Measurements from ENCODE around the gene BTBD2.

Gene BTBD2

DNA sequence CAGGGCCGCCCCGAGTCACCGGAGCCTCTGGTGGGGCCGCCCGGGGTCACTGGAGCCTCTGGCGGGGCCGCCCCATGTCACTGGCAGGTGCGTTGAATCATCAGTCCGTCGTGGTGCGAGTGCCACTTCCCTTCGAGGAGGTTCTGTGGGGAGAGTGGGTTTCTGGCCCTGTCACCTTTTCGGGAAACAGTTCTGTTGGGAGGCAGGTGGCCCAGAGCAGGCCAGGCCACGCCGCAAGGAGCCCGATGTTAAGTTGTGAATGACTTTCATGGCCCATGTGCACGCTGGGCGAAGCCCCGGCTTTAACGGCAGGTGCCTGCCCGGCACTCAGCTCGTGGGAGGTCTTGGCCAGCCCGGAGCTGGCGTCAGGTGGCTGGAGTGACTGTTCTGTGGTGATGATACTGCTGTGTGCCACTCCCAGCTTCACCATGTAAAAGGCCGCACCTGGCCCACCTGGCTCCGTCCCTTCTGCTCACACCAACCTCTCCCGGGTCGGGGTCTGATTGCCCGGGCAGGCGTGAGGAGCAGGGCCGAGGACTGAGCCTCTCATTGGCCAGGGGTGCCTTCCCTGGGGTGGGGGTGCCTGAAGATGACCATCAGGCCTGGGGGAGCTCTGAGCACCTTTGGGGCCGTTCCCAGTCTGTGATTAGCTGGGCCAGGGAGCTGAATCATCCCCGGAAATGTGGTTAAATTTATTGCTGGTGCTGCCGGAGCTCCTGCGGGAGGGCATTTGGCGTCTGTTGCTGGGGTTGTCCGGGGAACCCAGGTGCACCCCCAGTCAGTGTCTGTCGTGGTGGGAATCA is 45.3 kb downstream of the BTBD2 start:
- WGBS (ENCODE audit: extremely low coverage, insufficient coverage, insufficient read length) = no CpG with 5 or more reads among the region's 38 CpGs
- Histone ChIP-seq H4K91ac (ENCODE audit: low read depth, low read length) (no peak overlapping the region), H3K27ac (ENCODE audit: low read depth, low read length) (no peak overlapping the region)

DNA sequence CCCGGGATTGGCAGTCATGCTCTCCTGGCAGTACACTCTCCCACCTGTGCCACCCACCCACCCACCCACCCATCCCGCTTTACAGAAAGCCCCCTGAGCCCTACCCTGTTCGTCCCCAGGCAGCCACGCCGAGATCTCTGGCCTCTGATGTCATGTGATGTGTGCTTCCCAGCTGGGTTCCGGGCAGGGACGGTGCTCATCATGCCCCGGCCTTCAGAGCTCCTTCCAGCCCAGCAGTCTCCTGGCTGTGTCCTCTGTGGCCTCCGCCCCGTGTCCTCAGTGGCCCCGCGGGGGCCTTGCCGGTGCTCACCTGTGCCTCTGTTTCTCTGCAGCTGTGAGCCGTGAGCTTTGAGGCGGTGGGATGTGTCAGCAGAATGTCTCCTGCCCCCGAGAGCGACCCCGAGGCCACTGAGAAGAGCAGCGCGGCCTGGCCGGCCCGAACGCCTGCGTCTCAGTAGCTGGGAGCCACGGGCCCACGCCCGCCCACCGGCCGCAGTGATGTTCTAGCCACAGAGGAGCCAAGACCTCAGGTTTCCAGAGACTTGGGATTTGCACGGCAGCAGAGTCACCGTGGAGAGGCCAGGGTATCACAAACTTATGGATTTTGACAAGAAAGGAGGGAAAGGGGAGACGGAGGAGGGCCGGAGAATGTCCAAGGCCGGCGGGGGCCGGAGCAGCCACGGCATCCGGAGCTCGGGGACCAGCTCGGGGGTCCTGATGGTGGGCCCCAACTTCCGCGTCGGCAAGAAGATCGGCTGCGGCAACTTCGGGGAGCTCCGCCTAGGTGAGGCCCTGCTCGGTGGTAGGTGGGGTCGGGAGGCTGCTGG is 46.1 kb downstream of the BTBD2 start:
- no CpG with 5 or more reads among the region's 49 CpGs for WGBS (ENCODE audit: extremely low coverage, insufficient coverage, insufficient read length)
- H3K18ac ChIP-seq (ENCODE audit: low read length) = no peak overlapping the region
- no peak overlapping the region for H3K23ac ChIP-seq (ENCODE audit: low read length)
- H3K4me2 ChIP-seq (ENCODE audit: low read length) = no peak overlapping the region
- no peaks in the 10 kb centered on the region for H3K4me1 ChIP-seq (ENCODE audit: control insufficient read depth in 1 of 2, insufficient read depth in 2 of 2, low read length in 2 of 2)
- no peak overlapping the region for H2AFZ ChIP-seq (ENCODE audit: insufficient read depth, low read length, poor library complexity)
- H3K14ac ChIP-seq (ENCODE audit: low read length) = no peak overlapping the region
- H3K27me3 ChIP-seq (ENCODE audit: insufficient read depth, low read length) = no peaks in the 10 kb centered on the region
- H3K79me1 ChIP-seq (ENCODE audit: low read length) = no peaks in the 10 kb centered on the region
- H2BK12ac ChIP-seq (ENCODE audit: low read length) = no peak overlapping the region
- no peak overlapping the region for H2BK120ac ChIP-seq (ENCODE audit: insufficient read depth, low read length, poor library complexity)
- no peak overlapping the region for H2AK5ac ChIP-seq (ENCODE audit: low read length)
- H3K36me3 ChIP-seq (ENCODE audit: control insufficient read depth in 1 of 2, insufficient read depth in 2 of 2, low read length in 2 of 2) = peaks cover 28 to 39% of the 10 kb centered on the region in 2 experiments
- no peak overlapping the region for H3K9ac ChIP-seq (ENCODE audit: low read length)
- no peak overlapping the region for H2BK5ac ChIP-seq (ENCODE audit: low read depth, low read length, poor library complexity)
- H4K91ac ChIP-seq (ENCODE audit: low read depth, low read length) = no peak overlapping the region
- no peak overlapping the region for H3K4me3 ChIP-seq (ENCODE audit: low read depth, low read length)
- H4K8ac ChIP-seq (ENCODE audit: low read depth, low read length) = no peak overlapping the region
- DNase-seq = no peak
- no peak overlapping the region for H4K12ac ChIP-seq (ENCODE audit: low read depth, low read length)
- H3K9me3 ChIP-seq (ENCODE audit: insufficient read depth, low read depth, low read length) = peaks cover 4% of the 10 kb centered on the region
- no peak overlapping the region for H3K27ac ChIP-seq (ENCODE audit: low read depth, low read length)
- H3K4ac ChIP-seq (ENCODE audit: low read depth, low read length) = no peak overlapping the region
- H3K79me2 ChIP-seq (ENCODE audit: control insufficient read depth, insufficient read depth, low read length, poor library complexity) = no peaks in the 10 kb centered on the region

More for the DNA sequence above, 45.3 kb downstream of the BTBD2 start:
- no peak overlapping the region for H3K23ac ChIP-seq (ENCODE audit: low read length)
- no peak overlapping the region for H3K18ac ChIP-seq (ENCODE audit: low read length)
- H2BK5ac ChIP-seq (ENCODE audit: low read depth, low read length, poor library complexity) = no peak overlapping the region
- H3K9me3 ChIP-seq (ENCODE audit: insufficient read depth, low read depth, low read length) = peaks cover 6% of the 10 kb centered on the region
- H2AK5ac ChIP-seq (ENCODE audit: low read length) = no peak overlapping the region
- H3K4me1 ChIP-seq (ENCODE audit: control insufficient read depth in 1 of 2, insufficient read depth in 2 of 2, low read length in 2 of 2) = no peaks in the 10 kb centered on the region
- H3K9ac ChIP-seq (ENCODE audit: low read length) = no peak overlapping the region
- H3K4me3 ChIP-seq (ENCODE audit: low read depth, low read length) = no peak overlapping the region
- H3K4ac ChIP-seq (ENCODE audit: low read depth, low read length) = no peak overlapping the region
- H4K8ac ChIP-seq (ENCODE audit: low read depth, low read length) = no peak overlapping the region
- H3K79me2 ChIP-seq (ENCODE audit: control insufficient read depth, insufficient read depth, low read length, poor library complexity) = no peaks in the 10 kb centered on the region
- peaks cover 36 to 45% of the 10 kb centered on the region in 2 experiments for H3K36me3 ChIP-seq (ENCODE audit: control insufficient read depth in 1 of 2, insufficient read depth in 2 of 2, low read length in 2 of 2)
- H2AFZ ChIP-seq (ENCODE audit: insufficient read depth, low read length, poor library complexity) = no peak overlapping the region
- H4K12ac ChIP-seq (ENCODE audit: low read depth, low read length) = no peak overlapping the region
- no peak overlapping the region for H3K4me2 ChIP-seq (ENCODE audit: low read length)
- no peak for DNase-seq
- no peaks in the 10 kb centered on the region for H3K27me3 ChIP-seq (ENCODE audit: insufficient read depth, low read length)
- no peaks in the 10 kb centered on the region for H3K79me1 ChIP-seq (ENCODE audit: low read length)
- no peak overlapping the region for H2BK12ac ChIP-seq (ENCODE audit: low read length)
- no peak overlapping the region for H2BK120ac ChIP-seq (ENCODE audit: insufficient read depth, low read length, poor library complexity)
- H3K14ac ChIP-seq (ENCODE audit: low read length) = no peak overlapping the region

- Histone ChIP-seq H2AFZ (ENCODE audit: insufficient read depth, low read length, poor library complexity) (no peak overlapping the region), H3K23ac (ENCODE audit: low read length) (no peak overlapping the region), H3K14ac (ENCODE audit: low read length) (no peak overlapping the region), H3K27ac (ENCODE audit: low read depth, low read length) (no peak overlapping the region), H3K9me3 (ENCODE audit: insufficient read depth, low read depth, low read length) (peaks cover 4% of the 10 kb centered on the region), H3K4me2 (ENCODE audit: low read length) (no peak overlapping the region), H3K9ac (ENCODE audit: low read length) (no peak overlapping the region), H3K36me3 (ENCODE audit: control insufficient read depth in 1 of 2, insufficient read depth in 2 of 2, low read length in 2 of 2) (peaks cover 28 to 36% of the 10 kb centered on the region in 2 experiments), H3K4ac (ENCODE audit: low read depth, low read length) (peak overlapping the region; percentile 4), H4K12ac (ENCODE audit: low read depth, low read length) (no peak overlapping the region), H4K8ac (ENCODE audit: low read depth, low read length) (no peak overlapping the region), H2BK12ac (ENCODE audit: low read length) (no peak overlapping the region), H3K4me1 (ENCODE audit: control insufficient read depth in 1 of 2, insufficient read depth in 2 of 2, low read length in 2 of 2) (no peaks in the 10 kb centered on the region), H3K18ac (ENCODE audit: low read length) (peak overlapping the region; percentile 25), H4K91ac (ENCODE audit: low read depth, low read length) (no peak overlapping the region), H2BK5ac (ENCODE audit: low read depth, low read length, poor library complexity) (no peak overlapping the region), H3K27me3 (ENCODE audit: insufficient read depth, low read length) (no peaks in the 10 kb centered on the region), H2BK120ac (ENCODE audit: insufficient read depth, low read length, poor library complexity) (no peak overlapping the region), H3K79me2 (ENCODE audit: control insufficient read depth, insufficient read depth, low read length, poor library complexity) (no peaks in the 10 kb centered on the region), H3K79me1 (ENCODE audit: low read length) (no peaks in the 10 kb centered on the region), H3K4me3 (ENCODE audit: low read depth, low read length) (no peak overlapping the region), H2AK5ac (ENCODE audit: low read length) (no peak overlapping the region)
- no CpG with 5 or more reads among the region's 34 CpGs for WGBS (ENCODE audit: extremely low coverage, insufficient coverage, insufficient read length)
- DNase-seq = no peak
Measured at GRCh38 chr19:1968279-1969175, 47.0 kb downstream of the BTBD2 start.

GRCh38 chr19:1967087-1967608 is 48.4 kb downstream of the BTBD2 start:
- Histone ChIP-seq H4K91ac (ENCODE audit: low read depth, low read length) (no peak overlapping the region), H4K8ac (ENCODE audit: low read depth, low read length) (no peak overlapping the region), H3K4me3 (ENCODE audit: low read depth, low read length) (no peak overlapping the region), H3K18ac (ENCODE audit: low read length) (no peak overlapping the region), H3K4me1 (ENCODE audit: control insufficient read depth in 1 of 2, insufficient read depth in 2 of 2, low read length in 2 of 2) (no peaks in the 10 kb centered on the region), H2BK120ac (ENCODE audit: insufficient read depth, low read length, poor library complexity) (no peak overlapping the region), H2BK12ac (ENCODE audit: low read length) (no peak overlapping the region), H2AFZ (ENCODE audit: insufficient read depth, low read length, poor library complexity) (no peak overlapping the region), H3K27ac (ENCODE audit: low read depth, low read length) (no peak overlapping the region), H2AK5ac (ENCODE audit: low read length) (no peak overlapping the region), H4K12ac (ENCODE audit: low read depth, low read length) (no peak overlapping the region), H3K9me3 (ENCODE audit: insufficient read depth, low read depth, low read length) (peaks cover 4% of the 10 kb centered on the region), H3K4ac (ENCODE audit: low read depth, low read length) (no peak overlapping the region), H3K27me3 (ENCODE audit: insufficient read depth, low read length) (no peaks in the 10 kb centered on the region), H3K9ac (ENCODE audit: low read length) (no peak overlapping the region), H3K14ac (ENCODE audit: low read length) (no peak overlapping the region), H3K4me2 (ENCODE audit: low read length) (no peak overlapping the region), H2BK5ac (ENCODE audit: low read depth, low read length, poor library complexity) (no peak overlapping the region), H3K23ac (ENCODE audit: low read length) (no peak overlapping the region), H3K79me1 (ENCODE audit: low read length) (no peaks in the 10 kb centered on the region), H3K36me3 (ENCODE audit: control insufficient read depth in 1 of 2, insufficient read depth in 2 of 2, low read length in 2 of 2) (peaks cover 34 to 43% of the 10 kb centered on the region in 2 experiments), H3K79me2 (ENCODE audit: control insufficient read depth, insufficient read depth, low read length, poor library complexity) (no peaks in the 10 kb centered on the region)
- DNase-seq = no peak
- WGBS (ENCODE audit: extremely low coverage, insufficient coverage, insufficient read length) = no CpG with 5 or more reads among the region's 26 CpGs
